Neuronal stem cell (in vitro differentiated cells): ENCODE results near the gene CYP2D6.

ENCODE experiments used
- DNase-seq: peaks from one replicate; pipeline ENCODE4 v3.0.0-alpha.2; 2013; ENCODE audit warnings: low spot score
- H2AFZ ChIP-seq: one replicate; pipeline ENCODE4 v1.6.1; 2013; ENCODE audit warnings: mild to moderate bottlenecking, low read length, inconsistent platforms
- H2AK5ac ChIP-seq: 2 replicates; pipeline ENCODE4 v1.6.1; 2013; ENCODE audit warnings: low read depth, mild to moderate bottlenecking, inconsistent platforms, low read length, moderate library complexity, mixed read lengths
- H2BK120ac ChIP-seq: 2 replicates; pipeline ENCODE4 v1.6.1; 2013; ENCODE audit warnings: low read depth, mild to moderate bottlenecking, inconsistent platforms, low read length, moderate library complexity, mixed read lengths
- H2BK12ac ChIP-seq: one replicate; pipeline ENCODE4 v1.6.1; 2013; ENCODE audit warnings: low read length, inconsistent platforms
- H2BK15ac ChIP-seq: 2 replicates; pipeline ENCODE4 v1.6.1; 2013; ENCODE audit warnings: mild to moderate bottlenecking, low read length, inconsistent platforms, mixed read lengths
- H2BK5ac ChIP-seq: one replicate; pipeline ENCODE4 v1.6.1; 2013; ENCODE audit warnings: inconsistent platforms, mild to moderate bottlenecking, low read length, moderate library complexity
- H3K14ac ChIP-seq: one replicate; pipeline ENCODE4 v1.6.1; 2013; ENCODE audit warnings: low read length, inconsistent platforms
- H3K18ac ChIP-seq: 2 replicates; pipeline ENCODE4 v1.6.1; 2013; ENCODE audit warnings: low read length, inconsistent platforms
- H3K23ac ChIP-seq: 2 replicates; pipeline ENCODE4 v1.6.1; 2013; ENCODE audit warnings: low read depth, mild to moderate bottlenecking, mixed read lengths, low read length, inconsistent platforms; ENCODE audit not compliant: poor library complexity
- H3K27ac ChIP-seq: replicated peaks from 3 replicates; pipeline ENCODE4 v1.5.1; 2013; ENCODE audit warnings: low read length, inconsistent platforms
- H3K27me3 ChIP-seq, 3 experiments: 2 replicates each; pipeline ENCODE4 v1.6.1; 2013; ENCODE audit warnings: low read length in 3 of 3, mild to moderate bottlenecking in 2 of 3, inconsistent platforms in 1 of 3, low read depth in 1 of 3, mixed read lengths in 1 of 3, moderate library complexity in 1 of 3; ENCODE audit not compliant: control insufficient read depth in 3 of 3, insufficient read depth in 3 of 3
- H3K36me3 ChIP-seq, 2 donors: replicated peaks in 1 of 2; 2 replicates each; pipeline ENCODE4 v1.6.1; 2013; ENCODE audit warnings: low read length in 2 of 2; ENCODE audit not compliant: control insufficient read depth in 2 of 2, insufficient read depth in 2 of 2
- H3K4ac ChIP-seq: 2 replicates; pipeline ENCODE4 v1.6.1; 2013; ENCODE audit warnings: inconsistent platforms, mild to moderate bottlenecking, low read length, moderate library complexity
- H3K4me1 ChIP-seq, 2 donors: 1 replicate in 1 of 2; 2 replicates in 1 of 2; pipeline ENCODE4 v1.6.1; 2013; ENCODE audit warnings: low read length in 2 of 2, low read depth in 1 of 2; ENCODE audit not compliant: control insufficient read depth in 2 of 2, insufficient read depth in 1 of 2
- H3K4me2 ChIP-seq: one replicate; pipeline ENCODE4 v1.6.1; 2013; ENCODE audit warnings: mild to moderate bottlenecking, low read length, inconsistent platforms; ENCODE audit not compliant: insufficient read depth, poor library complexity, severe bottlenecking
- H3K4me3 ChIP-seq, 2 donors: 2 replicates each; pipeline ENCODE4 v1.5.1; 2013; ENCODE audit warnings: low read length in 2 of 2, mild to moderate bottlenecking in 2 of 2, inconsistent platforms in 1 of 2, moderate library complexity in 1 of 2
- H3K79me1 ChIP-seq: one replicate; pipeline ENCODE4 v1.6.1; 2013; ENCODE audit warnings: low read depth, mild to moderate bottlenecking, inconsistent platforms, low read length, moderate library complexity
- H3K9ac ChIP-seq: one replicate; pipeline ENCODE4 v1.6.1; 2013; ENCODE audit warnings: mild to moderate bottlenecking, low read depth, low read length, inconsistent platforms; ENCODE audit not compliant: poor library complexity
- H3K9me3 ChIP-seq, 2 donors: replicated peaks in 1 of 2; 2 replicates each; pipeline versions ENCODE3 to v1.6.1; 2013; ENCODE audit warnings: low read length in 2 of 2, mild to moderate bottlenecking in 2 of 2, inconsistent platforms in 1 of 2, low read depth in 1 of 2, mixed read lengths in 1 of 2, moderate library complexity in 1 of 2; ENCODE audit not compliant: control insufficient read depth in 2 of 2, insufficient read depth in 1 of 2
- H4K8ac ChIP-seq: one replicate; pipeline ENCODE4 v1.6.1; 2013; ENCODE audit warnings: low read depth, mild to moderate bottlenecking, inconsistent platforms, low read length, moderate library complexity
- H4K91ac ChIP-seq: one replicate; pipeline ENCODE4 v1.6.1; 2013; ENCODE audit warnings: low read length, low read depth, mild to moderate bottlenecking, inconsistent platforms; ENCODE audit not compliant: poor library complexity
- WGBS, 2 donors: extraction: QIAGEN DNeasy Blood & Tissue Kit; methylation state at CpG; one replicate each; pipeline ENCODE4 v1.1.7; 2013; ENCODE audit warnings: missing lambda C conversion rate in 2 of 2, mixed read lengths in 1 of 2; ENCODE audit not compliant: insufficient read length in 2 of 2, insufficient replicate concordance in 1 of 2; ENCODE audit errors: extremely low coverage in 2 of 2; 5-methylcytosine and 5-hydroxymethylcytosine counted together

The CYP2D6 gene

GRCh38 chr22:42158456-42159132, 28.0 kb upstream of the CYP2D6 start:
- Histone ChIP-seq H2BK15ac (no peak overlapping the region), H2AK5ac (no peak overlapping the region), H2AFZ (no peak overlapping the region), H3K4me3 (no peak overlapping the region), H3K4me2 (no peak overlapping the region), H4K8ac (no peak overlapping the region), H3K9me3 (no peaks in the 10 kb centered on the region), H3K27me3 (no peaks in the 10 kb centered on the region), H2BK120ac (no peak overlapping the region), H2BK12ac (no peak overlapping the region), H2BK5ac (no peak overlapping the region), H3K27ac (no peak overlapping the region), H3K9ac (no peak overlapping the region), H3K4me1 (peaks cover 12% of the 10 kb centered on the region in 2 donors), H3K36me3 (peaks cover 17 to 77% of the 10 kb centered on the region in 2 donors), H3K23ac (no peak overlapping the region), H3K79me1 (no peaks in the 10 kb centered on the region), H3K14ac (no peak overlapping the region), H3K4ac (no peak overlapping the region), H3K18ac (no peak overlapping the region), H4K91ac (no peak overlapping the region)
- WGBS, 2 donors = no CpG with 5 or more reads among the region's 16 CpGs
- no peak for DNase-seq

- Histone ChIP-seq H3K27ac (no peak overlapping the region), H3K4me3 (no peak overlapping the region), H2AK5ac (no peak overlapping the region), H2AFZ (no peak overlapping the region), H3K27me3 (no peaks in the 10 kb centered on the region), H3K79me1 (no peaks in the 10 kb centered on the region), H2BK5ac (no peak overlapping the region), H3K18ac (no peak overlapping the region), H3K9me3 (no peaks in the 10 kb centered on the region), H2BK15ac (no peak overlapping the region), H3K36me3 (peaks cover 12 to 64% of the 10 kb centered on the region in 2 donors), H3K4me2 (no peak overlapping the region), H2BK12ac (no peak overlapping the region), H4K91ac (no peak overlapping the region), H2BK120ac (no peak overlapping the region), H3K23ac (no peak overlapping the region), H3K4me1 (peaks cover 8 to 11% of the 10 kb centered on the region in 2 donors), H3K14ac (no peak overlapping the region), H3K4ac (no peak overlapping the region), H3K9ac (no peak overlapping the region), H4K8ac (no peak overlapping the region)
- no CpG with 5 or more reads among the region's 5 CpGs for WGBS, 2 donors
- DNase-seq = no peak
Measured at GRCh38 chr22:42156598-42156997, 26.0 kb upstream of the CYP2D6 start.

- WGBS, 2 donors = no CpG with 5 or more reads among the region's 2 CpGs
Measured at GRCh38 chr22:42156121-42156520, 25.5 kb upstream of the CYP2D6 start.

GRCh38 chr22:42155053-42155543, 24.5 kb upstream of the CYP2D6 start:
- H3K4me1 ChIP-seq = peaks cover 0 to 1% of the 10 kb centered on the region in 2 donors

More at GRCh38 chr22:42156121-42156520, 25.5 kb upstream of the CYP2D6 start:
- H2BK15ac ChIP-seq = no peak overlapping the region
- no peak overlapping the region for H3K27ac ChIP-seq
- no peaks in the 10 kb centered on the region for H3K27me3 ChIP-seq
- no peak overlapping the region for H3K23ac ChIP-seq
- H3K9me3 ChIP-seq = no peaks in the 10 kb centered on the region
- H3K4me2 ChIP-seq = no peak overlapping the region
- H4K8ac ChIP-seq = no peak overlapping the region
- no peak overlapping the region for H2BK120ac ChIP-seq
- H3K14ac ChIP-seq = no peak overlapping the region
- H3K4ac ChIP-seq = no peak overlapping the region
- peaks cover 3 to 6% of the 10 kb centered on the region in 2 donors for H3K4me1 ChIP-seq
- DNase-seq = no peak
- no peak overlapping the region for H3K4me3 ChIP-seq
- no peak overlapping the region for H2AFZ ChIP-seq
- H2BK12ac ChIP-seq = no peak overlapping the region
- no peak overlapping the region for H3K9ac ChIP-seq
- H3K36me3 ChIP-seq = peaks cover 12 to 64% of the 10 kb centered on the region in 2 donors
- H2BK5ac ChIP-seq = no peak overlapping the region
- H3K18ac ChIP-seq = no peak overlapping the region
- no peaks in the 10 kb centered on the region for H3K79me1 ChIP-seq
- H4K91ac ChIP-seq = no peak overlapping the region
- no peak overlapping the region for H2AK5ac ChIP-seq

More at GRCh38 chr22:42155053-42155543, 24.5 kb upstream of the CYP2D6 start:
- no peak overlapping the region for H2AK5ac ChIP-seq
- H3K27ac ChIP-seq = no peak overlapping the region
- H3K79me1 ChIP-seq = no peaks in the 10 kb centered on the region
- no peak overlapping the region for H2BK15ac ChIP-seq
- peak overlapping the region in 1 of 2 donors; percentile 44 for H3K4me3 ChIP-seq
- no peak for DNase-seq
- peak overlapping the region; percentile 87 for H3K23ac ChIP-seq
- no peak overlapping the region for H2BK12ac ChIP-seq
- peak overlapping the region; percentile 21 for H3K9ac ChIP-seq
- peaks cover 12 to 69% of the 10 kb centered on the region in 2 donors for H3K36me3 ChIP-seq
- peak overlapping the region; percentile 39 for H2BK5ac ChIP-seq
- H3K9me3 ChIP-seq = no peaks in the 10 kb centered on the region
- H3K14ac ChIP-seq = peak overlapping the region; percentile 82
- no peak overlapping the region for H2AFZ ChIP-seq
- peak overlapping the region; percentile 28 for H3K18ac ChIP-seq
- WGBS, 2 donors = no CpG with 5 or more reads among the region's 7 CpGs
- no peak overlapping the region for H4K91ac ChIP-seq
- no peaks in the 10 kb centered on the region for H3K27me3 ChIP-seq
- no peak overlapping the region for H3K4ac ChIP-seq
- H2BK120ac ChIP-seq = no peak overlapping the region
- no peak overlapping the region for H3K4me2 ChIP-seq
- H4K8ac ChIP-seq = peak overlapping the region; percentile 31
